LHCN-M2 (cell line): Measurements from ENCODE around the gene PLD4. TPM values are rescaled to one million over a fixed set of nuclear protein-coding genes. Genes with fewer than 3 reads are reported as not detected.
A peak's percentile ranks its signal among the peaks of the same experiment; 100 is the strongest.

Source experiments
- DNase-seq: peaks from one replicate; pipeline ENCODE4 v3.0.0-alpha.2; 2012; ENCODE audit warnings: low read depth
- total RNA-seq: library from RNA; depleted of rRNA; stranded (reverse); fragments of >200 nt; gene quantifications from 2 replicates; pipeline ENCODE4 v1.2.3, GENCODE V29; 2014

The PLD4 gene
- total RNA-seq, 1 experiment from 2014 or later = not detected

GRCh38 chr14:104927901-104928300 is 3.2 kb downstream of the PLD4 start:
- no peak for DNase-seq

- no peak for DNase-seq
Observed at GRCh38 chr14:104928391-104929133, 3.9 kb downstream of the PLD4 start.

GRCh38 chr14:104929268-104930230 is 4.9 kb downstream of the PLD4 start:
- no peak for DNase-seq

- DNase-seq = peak; percentile 27
Observed at GRCh38 chr14:104930526-104931303, 6.0 kb downstream of the PLD4 start.

GRCh38 chr14:104931304-104931770 is 6.7 kb downstream of the PLD4 start:
- DNase-seq = no peak

- no peak for DNase-seq
Observed at GRCh38 chr14:104931771-104932675, 7.3 kb downstream of the PLD4 start.

GRCh38 chr14:104932676-104933631 is 8.3 kb downstream of the PLD4 start:
- peak; percentile 82 for DNase-seq

GRCh38 chr14:104933746-104934733 is 9.4 kb downstream of the PLD4 start:
- no peak for DNase-seq

GRCh38 chr14:104935026-104935650 is 10.5 kb downstream of the PLD4 start:
- DNase-seq = no peak

GRCh38 chr14:104935955-104936354 is 11.3 kb downstream of the PLD4 start:
- DNase-seq = no peak

- DNase-seq = no peak
Observed at GRCh38 chr14:104936361-104937155, 11.9 kb downstream of the PLD4 start.

GRCh38 chr14:104937161-104937560 is 12.5 kb downstream of the PLD4 start:
- DNase-seq = no peak

- DNase-seq = no peak
Observed at GRCh38 chr14:104937694-104938365, 13.2 kb downstream of the PLD4 start.

GRCh38 chr14:104938436-104938835 is 13.8 kb downstream of the PLD4 start:
- no peak for DNase-seq

- no peak for DNase-seq
Observed at GRCh38 chr14:104938960-104939359, 14.3 kb downstream of the PLD4 start.
